ENCODE measurements around the gene UPB1.
A peak's percentile ranks its signal among the peaks of the same experiment; 100 is the strongest.

Gene UPB1

DNA sequence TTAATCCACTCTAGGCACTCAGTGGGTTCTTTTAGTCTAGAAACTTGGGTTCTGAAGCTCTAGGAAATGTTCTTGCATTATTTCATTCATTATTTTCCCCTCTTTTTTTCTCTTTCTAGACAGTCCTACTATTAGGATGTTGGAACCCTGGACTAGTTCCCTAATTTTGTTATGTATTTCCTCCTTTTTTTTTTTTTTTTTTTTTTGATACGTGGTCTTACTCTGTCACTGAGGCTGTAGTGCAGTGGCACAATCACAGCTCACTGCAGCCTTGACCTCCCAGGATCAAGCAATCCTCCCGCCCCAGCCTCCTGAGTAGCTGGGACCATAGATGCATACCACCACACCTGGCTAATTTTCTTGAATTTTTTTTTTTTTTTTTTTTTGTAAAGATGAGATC lies 9.4 kb downstream of the UPB1 start:
- TF ChIP-seq, protein P1, sequence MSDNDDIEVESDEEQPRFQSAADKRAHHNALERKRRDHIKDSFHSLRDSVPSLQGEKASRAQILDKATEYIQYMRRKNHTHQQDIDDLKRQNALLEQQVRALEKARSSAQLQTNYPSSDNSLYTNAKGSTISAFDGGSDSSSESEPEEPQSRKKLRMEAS (IDR thresholded peaks at IDR 0.05), result no peak
- TF ChIP-seq, protein P2, sequence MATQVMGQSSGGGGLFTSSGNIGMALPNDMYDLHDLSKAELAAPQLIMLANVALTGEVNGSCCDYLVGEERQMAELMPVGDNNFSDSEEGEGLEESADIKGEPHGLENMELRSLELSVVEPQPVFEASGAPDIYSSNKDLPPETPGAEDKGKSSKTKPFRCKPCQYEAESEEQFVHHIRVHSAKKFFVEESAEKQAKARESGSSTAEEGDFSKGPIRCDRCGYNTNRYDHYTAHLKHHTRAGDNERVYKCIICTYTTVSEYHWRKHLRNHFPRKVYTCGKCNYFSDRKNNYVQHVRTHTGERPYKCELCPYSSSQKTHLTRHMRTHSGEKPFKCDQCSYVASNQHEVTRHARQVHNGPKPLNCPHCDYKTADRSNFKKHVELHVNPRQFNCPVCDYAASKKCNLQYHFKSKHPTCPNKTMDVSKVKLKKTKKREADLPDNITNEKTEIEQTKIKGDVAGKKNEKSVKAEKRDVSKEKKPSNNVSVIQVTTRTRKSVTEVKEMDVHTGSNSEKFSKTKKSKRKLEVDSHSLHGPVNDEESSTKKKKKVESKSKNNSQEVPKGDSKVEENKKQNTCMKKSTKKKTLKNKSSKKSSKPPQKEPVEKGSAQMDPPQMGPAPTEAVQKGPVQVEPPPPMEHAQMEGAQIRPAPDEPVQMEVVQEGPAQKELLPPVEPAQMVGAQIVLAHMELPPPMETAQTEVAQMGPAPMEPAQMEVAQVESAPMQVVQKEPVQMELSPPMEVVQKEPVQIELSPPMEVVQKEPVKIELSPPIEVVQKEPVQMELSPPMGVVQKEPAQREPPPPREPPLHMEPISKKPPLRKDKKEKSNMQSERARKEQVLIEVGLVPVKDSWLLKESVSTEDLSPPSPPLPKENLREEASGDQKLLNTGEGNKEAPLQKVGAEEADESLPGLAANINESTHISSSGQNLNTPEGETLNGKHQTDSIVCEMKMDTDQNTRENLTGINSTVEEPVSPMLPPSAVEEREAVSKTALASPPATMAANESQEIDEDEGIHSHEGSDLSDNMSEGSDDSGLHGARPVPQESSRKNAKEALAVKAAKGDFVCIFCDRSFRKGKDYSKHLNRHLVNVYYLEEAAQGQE (IDR thresholded peaks at IDR 0.05; ENCODE audit: low read depth), result no peak
- TF ChIP-seq EGR1 (IDR thresholded peaks at IDR 0.05), result no peak
- TF ChIP-seq ZBTB7A (IDR thresholded peaks at IDR 0.05; ENCODE audit: low read depth), result no peak
- no peak for TF ChIP-seq TEAD4 (IDR thresholded peaks at IDR 0.05)
- no peak for TF ChIP-seq FOXM1 (IDR thresholded peaks at IDR 0.05; ENCODE audit: borderline replicate concordance, low read depth)
- no peak for TF ChIP-seq YY1 (IDR thresholded peaks at IDR 0.05; ENCODE audit: low read depth)
- no peak for TF ChIP-seq CEBPB (IDR thresholded peaks at IDR 0.05)
- TF ChIP-seq EP300 (IDR thresholded peaks at IDR 0.05; ENCODE audit: borderline replicate concordance), result no peak
- no peak for TF ChIP-seq CREB1 (IDR thresholded peaks at IDR 0.05; ENCODE audit: low read depth)
- no peak for TF ChIP-seq RAD21 (IDR thresholded peaks at IDR 0.05; ENCODE audit: low read depth)
- no peak for TF ChIP-seq TCF12 (IDR thresholded peaks at IDR 0.05; ENCODE audit: low read depth)
- TF ChIP-seq TAF1 (IDR thresholded peaks at IDR 0.05; ENCODE audit: low read depth), result no peak
- no peak for TF ChIP-seq NFIC (IDR thresholded peaks at IDR 0.05)
- TF ChIP-seq, protein P3, sequence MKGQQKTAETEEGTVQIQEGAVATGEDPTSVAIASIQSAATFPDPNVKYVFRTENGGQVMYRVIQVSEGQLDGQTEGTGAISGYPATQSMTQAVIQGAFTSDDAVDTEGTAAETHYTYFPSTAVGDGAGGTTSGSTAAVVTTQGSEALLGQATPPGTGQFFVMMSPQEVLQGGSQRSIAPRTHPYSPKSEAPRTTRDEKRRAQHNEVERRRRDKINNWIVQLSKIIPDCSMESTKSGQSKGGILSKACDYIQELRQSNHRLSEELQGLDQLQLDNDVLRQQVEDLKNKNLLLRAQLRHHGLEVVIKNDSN (IDR thresholded peaks at IDR 0.05), result no peak

DNA sequence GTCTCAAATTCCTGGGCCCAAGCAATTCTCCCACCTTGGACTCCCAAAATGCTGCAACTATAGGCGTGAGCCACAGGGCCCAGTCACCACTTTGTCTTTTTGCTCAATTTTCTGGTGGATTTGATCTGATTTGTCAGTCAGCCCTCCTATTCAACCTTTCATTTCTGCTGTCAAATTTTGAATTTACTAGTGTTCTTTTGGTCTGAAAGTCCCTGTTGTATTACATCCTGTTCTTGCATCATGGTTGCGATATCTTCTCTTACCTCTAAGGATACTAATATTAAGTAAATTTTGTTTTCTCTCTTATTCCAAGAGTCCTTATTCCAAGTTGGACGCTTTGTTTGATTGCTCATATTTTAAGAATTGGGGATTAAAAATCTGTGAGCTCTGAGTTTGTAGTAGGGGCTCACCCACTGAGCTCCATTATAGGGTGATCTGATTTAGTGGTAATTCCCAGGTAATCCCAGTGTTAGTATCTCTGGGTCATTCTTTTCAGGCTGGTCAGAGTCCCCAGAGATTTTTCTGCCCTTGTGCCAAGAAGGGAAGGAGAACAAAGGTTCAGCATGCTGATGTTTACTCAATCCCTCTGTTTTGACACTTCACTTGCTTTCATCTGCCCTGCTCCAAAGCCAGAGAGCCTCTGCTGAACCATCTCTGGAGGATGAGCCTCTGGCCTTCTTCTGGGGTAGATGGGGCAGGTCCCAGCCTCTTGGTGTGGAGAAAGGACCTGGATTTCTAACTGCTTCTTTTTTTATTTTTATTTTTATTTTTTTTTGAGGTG lies 10.0 kb downstream of the UPB1 start:
- TF ChIP-seq TAF1 (IDR thresholded peaks at IDR 0.05; ENCODE audit: low read depth) (no peak), TCF12 (IDR thresholded peaks at IDR 0.05; ENCODE audit: low read depth) (no peak), CREB1 (IDR thresholded peaks at IDR 0.05; ENCODE audit: low read depth) (no peak), RAD21 (IDR thresholded peaks at IDR 0.05; ENCODE audit: low read depth) (no peak), ZBTB7A (IDR thresholded peaks at IDR 0.05; ENCODE audit: low read depth) (no peak), EP300 (IDR thresholded peaks at IDR 0.05; ENCODE audit: borderline replicate concordance) (no peak), FOXM1 (IDR thresholded peaks at IDR 0.05; ENCODE audit: borderline replicate concordance, low read depth) (no peak)

DNA sequence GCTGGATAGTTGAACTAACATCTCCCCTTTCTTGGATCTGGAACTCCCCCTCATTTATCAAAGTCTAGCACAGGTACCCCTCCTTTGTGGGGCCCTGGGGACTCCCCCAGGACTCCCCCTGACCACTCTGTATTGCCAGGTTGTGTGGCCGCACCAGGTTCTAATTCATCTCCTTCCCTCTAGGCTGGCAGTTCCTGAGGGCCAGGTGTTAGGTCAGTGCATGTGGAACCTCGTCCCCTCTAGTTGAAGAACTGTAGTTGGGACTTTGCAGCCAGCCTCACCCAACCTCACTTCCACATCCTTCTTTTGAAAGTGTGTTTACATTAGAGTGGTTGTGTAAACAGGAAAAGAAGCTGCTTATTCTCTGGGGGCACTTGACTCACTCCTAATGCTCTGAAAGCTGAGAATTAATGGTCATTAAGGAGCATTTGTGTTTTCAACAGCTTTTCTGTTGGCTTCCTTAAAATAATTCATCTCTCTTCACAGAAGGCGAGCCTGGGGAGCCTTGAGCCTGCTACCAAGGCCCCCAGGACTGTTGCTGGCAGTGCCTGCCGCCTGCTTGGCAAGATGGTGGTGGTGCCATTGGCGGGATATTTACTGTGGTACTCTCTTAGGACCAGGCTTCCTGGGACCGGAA lies 11.8 kb downstream of the UPB1 start:
- TF ChIP-seq ZBTB7A (IDR thresholded peaks at IDR 0.05; ENCODE audit: low read depth) (no peak), YY1 (IDR thresholded peaks at IDR 0.05; ENCODE audit: low read depth) (no peak), TEAD4 (IDR thresholded peaks at IDR 0.05) (no peak)

DNA sequence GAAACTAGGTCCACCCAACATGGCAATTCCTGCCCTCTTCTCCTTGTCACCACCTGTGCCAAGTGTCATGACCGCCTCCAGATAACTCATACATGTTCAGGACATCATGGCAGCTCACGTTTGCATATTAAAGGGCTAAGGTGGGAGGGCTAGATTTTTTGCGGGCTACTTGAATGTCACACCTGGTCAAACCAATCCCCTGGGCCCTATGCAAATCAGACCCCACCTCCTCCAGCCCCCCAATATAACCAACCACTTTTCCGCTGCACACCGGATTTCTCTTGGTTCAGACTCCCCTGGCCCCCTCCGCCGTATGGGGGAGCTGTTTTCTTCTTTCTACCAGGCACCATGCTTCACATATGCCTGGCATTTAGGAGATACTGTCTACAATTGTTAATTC lies 12.6 kb downstream of the UPB1 start:
- no peak for TF ChIP-seq ZBTB7A (IDR thresholded peaks at IDR 0.05; ENCODE audit: low read depth)
- TF ChIP-seq EP300 (IDR thresholded peaks at IDR 0.05; ENCODE audit: borderline replicate concordance), result no peak
- no peak for TF ChIP-seq YY1 (IDR thresholded peaks at IDR 0.05; ENCODE audit: low read depth)
- TF ChIP-seq FOXM1 (IDR thresholded peaks at IDR 0.05; ENCODE audit: borderline replicate concordance, low read depth), result no peak
- TF ChIP-seq TAF1 (IDR thresholded peaks at IDR 0.05; ENCODE audit: low read depth), result no peak
- TF ChIP-seq, protein P1 (IDR thresholded peaks at IDR 0.05), result no peak
- TF ChIP-seq, protein P2 (IDR thresholded peaks at IDR 0.05; ENCODE audit: low read depth), result no peak

DNA sequence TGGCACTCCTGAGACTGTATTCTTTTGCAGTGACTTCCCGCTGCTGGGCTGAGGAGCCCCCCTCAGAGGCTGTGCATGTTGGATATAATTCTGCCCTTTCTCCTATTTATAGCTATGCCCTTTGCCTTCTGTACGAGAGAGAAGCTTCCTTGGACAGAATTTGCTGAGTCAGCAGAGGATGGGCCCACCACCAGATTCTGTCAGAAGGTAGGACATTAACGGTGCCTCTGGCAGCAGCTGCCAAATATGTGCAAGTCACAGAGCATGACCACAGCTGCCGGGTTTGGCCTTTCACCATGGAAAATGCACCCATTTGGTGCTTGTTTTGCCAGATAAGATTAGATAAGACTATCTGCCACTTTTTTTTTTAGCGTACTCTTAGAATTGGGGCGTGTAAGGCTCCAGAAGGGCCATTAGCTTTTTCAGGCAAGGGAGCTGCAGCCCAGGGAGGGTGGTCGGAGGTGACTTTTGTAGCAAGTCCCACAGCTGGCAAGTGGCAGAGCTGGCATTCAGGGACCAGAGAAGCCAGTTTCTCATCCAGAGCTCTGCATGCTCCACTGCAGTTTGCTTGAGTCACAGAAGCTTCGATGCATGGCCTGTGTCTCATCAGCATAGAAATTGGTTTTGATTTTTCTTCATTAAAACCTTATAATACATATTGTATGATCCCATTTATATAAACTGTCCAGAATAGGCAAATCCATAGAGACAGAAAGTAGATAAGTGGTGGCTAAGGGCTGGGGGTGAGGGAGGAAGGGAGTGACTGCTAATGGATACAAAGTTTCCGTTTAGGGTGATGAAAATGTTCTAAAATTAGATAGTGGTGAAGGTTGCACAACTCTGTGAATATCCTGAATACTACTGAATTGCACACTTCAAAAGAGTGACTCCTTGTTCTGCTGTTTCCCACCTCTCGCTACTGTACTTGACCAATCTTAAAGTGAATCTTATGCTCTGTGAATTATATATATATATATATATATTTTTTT lies 15.8 kb downstream of the UPB1 start:
- TF ChIP-seq NFIC (IDR thresholded peaks at IDR 0.05), result peak; percentile 11; the same call in 1 of the 2 replicates
- TF ChIP-seq TEAD4 (IDR thresholded peaks at IDR 0.05), result no peak

DNA sequence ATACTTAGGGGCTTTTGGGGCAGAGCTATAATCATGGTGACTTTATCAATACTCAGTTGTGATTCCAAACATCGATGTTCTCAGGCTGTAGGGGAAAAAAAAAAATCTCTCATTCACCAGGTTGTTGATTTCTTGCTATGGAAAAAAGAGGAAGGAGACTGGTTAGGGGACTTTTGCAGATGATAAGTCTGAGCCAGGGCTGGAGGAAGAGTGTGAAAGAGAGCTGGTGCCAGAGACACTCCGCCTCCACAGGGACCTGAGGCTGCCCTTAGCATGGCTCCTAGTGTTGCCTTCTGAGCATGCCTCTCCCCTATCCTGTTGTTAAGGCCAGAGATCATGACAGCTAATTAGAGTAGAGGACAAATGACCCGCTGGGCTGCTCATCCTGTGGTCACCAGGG lies 16.9 kb downstream of the UPB1 start:
- TF ChIP-seq TAF1 (IDR thresholded peaks at IDR 0.05; ENCODE audit: low read depth) (no peak), TCF12 (IDR thresholded peaks at IDR 0.05; ENCODE audit: low read depth) (no peak)
- TF ChIP-seq, protein P1 (IDR thresholded peaks at IDR 0.05), result no peak

All from Ishikawa (cell line).